ENCODE measurements around the gene PLTP.

DNA sequence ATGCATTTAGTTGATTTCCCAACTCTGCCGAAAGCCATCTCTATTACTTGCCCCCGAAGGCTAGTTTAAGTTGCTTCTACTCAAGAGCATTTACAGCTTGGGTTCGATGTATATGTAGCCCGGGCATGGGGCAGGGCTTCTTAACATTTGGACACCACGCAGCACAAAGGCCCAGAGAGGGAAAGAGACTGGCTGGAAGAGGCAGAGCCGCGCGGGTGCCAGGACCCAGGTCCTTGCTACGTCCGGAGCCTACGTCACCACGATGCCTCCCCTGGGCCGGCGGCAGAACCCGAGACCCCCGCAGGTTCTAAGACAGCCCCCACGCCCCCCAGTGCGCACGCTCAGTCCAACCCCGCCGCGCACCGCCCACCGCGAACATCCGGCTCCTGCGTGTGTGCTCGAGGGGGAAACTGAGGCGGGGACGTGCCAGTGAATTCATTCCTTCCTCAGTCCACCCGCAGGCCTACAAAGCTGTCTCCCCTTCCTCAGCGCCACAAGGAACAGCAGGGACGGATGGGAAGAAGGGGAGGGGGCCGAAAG is 22.2 kb upstream of the PLTP start:
- TF ChIP-seq POLR2A (IDR thresholded peaks at IDR 0.05; ENCODE audit: low read depth) (no peak), POLR2AphosphoS5 (IDR thresholded peaks at IDR 0.05) (no peak), EP300 (IDR thresholded peaks at IDR 0.05) (no peak)
- TF ChIP-seq, protein P1, sequence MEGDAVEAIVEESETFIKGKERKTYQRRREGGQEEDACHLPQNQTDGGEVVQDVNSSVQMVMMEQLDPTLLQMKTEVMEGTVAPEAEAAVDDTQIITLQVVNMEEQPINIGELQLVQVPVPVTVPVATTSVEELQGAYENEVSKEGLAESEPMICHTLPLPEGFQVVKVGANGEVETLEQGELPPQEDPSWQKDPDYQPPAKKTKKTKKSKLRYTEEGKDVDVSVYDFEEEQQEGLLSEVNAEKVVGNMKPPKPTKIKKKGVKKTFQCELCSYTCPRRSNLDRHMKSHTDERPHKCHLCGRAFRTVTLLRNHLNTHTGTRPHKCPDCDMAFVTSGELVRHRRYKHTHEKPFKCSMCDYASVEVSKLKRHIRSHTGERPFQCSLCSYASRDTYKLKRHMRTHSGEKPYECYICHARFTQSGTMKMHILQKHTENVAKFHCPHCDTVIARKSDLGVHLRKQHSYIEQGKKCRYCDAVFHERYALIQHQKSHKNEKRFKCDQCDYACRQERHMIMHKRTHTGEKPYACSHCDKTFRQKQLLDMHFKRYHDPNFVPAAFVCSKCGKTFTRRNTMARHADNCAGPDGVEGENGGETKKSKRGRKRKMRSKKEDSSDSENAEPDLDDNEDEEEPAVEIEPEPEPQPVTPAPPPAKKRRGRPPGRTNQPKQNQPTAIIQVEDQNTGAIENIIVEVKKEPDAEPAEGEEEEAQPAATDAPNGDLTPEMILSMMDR (IDR thresholded peaks at IDR 0.05): no peak
